ENCODE data around the gene CHRDL1.

The CHRDL1 gene

GRCh38 chrX:110743679-110744340 is 51.8 kb downstream of the CHRDL1 start:
- DNase-seq (ENCODE audit: low read depth): no peak

- no peak for DNase-seq (ENCODE audit: low read depth)
Measured at GRCh38 chrX:110741213-110741796, 54.3 kb downstream of the CHRDL1 start.

GRCh38 chrX:110734894-110735541 is 60.6 kb downstream of the CHRDL1 start:
- DNase-seq (ENCODE audit: low read depth): no peak

DNA sequence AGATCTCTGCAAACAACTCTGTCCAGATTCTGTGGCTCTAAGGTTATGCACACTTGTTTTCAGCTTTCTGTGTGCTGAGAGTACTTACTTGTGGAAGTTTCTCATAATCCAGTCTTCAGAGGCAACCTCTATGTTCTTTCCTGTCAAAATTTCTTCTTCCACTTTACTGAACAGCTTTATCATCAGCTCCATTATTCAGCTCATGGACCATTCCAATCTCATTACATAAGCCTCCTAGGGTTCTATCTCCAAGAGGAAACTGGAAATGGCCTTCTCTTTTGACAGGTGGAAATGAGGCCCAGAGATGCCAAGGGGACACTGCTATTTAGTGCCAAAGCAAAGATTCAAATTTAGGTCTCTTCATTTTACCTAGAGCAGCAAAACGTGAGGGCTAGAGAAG is 61.3 kb downstream of the CHRDL1 start:
- DNase-seq (ENCODE audit: low read depth): no peak

- DNase-seq (ENCODE audit: low read depth): no peak
Measured at GRCh38 chrX:110733166-110733565, 62.5 kb downstream of the CHRDL1 start.

DNA sequence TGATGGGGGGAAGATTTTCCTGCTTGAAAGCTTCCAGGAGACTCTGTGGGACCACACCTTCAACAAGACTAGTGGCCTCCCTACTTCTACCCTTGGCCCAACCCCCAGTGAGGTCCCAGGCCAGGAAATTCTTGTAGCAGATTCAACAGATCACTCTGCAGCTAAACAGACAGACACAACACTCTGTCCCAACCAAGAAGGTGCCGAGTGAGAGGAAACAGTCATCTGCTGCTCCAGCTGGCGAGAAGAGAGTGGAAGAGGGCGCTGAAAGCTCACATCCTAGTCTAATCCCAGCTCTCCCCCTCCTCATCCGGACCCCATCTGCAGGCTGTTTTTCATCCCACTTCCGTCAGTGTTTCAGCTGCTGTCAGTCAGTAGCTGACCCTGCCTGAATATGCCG is 63.4 kb downstream of the CHRDL1 start:
- no peak for DNase-seq (ENCODE audit: low read depth)

DNA sequence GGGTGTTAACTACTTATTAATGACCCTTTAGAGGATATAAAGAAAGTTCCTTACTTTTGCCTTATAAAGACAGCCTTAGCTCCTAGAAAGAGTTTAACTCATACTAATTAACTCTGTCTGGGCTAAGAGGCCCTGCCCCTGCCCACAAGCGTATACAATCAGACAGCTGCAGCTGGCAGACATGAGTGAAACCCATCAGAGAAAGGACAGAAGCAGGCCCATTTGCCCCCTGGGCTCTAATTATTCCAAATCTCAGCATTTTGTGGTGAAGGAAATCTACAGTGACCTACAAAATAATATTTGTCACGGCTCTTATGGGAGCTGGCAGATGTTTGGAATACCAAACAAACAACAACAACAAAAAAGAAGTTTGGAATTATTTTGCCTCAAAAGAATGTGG is 71.8 kb downstream of the CHRDL1 start:
- no peak for DNase-seq (ENCODE audit: low read depth)

DNA sequence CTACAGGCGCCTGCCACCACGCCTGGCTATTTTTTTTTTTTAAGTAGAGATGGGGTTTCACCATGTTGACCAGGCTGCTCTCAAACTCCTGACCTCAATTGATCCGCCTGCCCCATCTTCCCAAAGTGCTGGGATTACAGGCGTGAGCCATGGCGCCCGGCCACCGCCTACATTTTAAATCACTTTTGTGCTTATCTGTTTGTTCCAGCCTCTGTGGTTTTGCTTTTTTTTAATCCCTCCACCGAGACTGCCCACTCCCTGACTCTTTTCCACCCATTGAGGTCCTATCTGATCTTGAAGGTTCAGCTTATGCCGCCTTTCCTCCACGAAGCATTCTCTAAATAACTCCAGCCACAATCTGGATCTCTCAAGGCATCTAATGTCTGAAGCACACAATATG is 73.5 kb downstream of the CHRDL1 start:
- DNase-seq (ENCODE audit: low read depth): no peak

DNA sequence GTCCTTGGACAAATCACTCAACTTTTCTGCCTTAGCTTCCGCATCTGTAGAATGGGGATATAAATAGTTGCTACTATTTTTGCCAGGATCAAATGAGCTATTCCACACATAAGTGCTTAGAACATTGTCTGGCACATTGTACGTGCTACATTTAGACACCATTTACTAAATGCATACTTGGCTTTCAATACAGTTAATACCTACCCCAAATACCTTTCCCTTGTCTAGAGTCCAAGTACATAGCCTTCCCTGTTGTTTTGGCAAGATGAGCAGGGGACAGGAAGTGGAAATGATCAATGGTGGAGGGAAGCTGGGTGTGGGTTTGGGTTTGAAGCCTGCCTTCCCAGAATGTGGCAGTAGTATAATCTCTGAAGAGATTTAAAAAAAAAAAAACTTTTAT is 82.0 kb downstream of the CHRDL1 start:
- DNase-seq (ENCODE audit: low read depth): no peak

DNA sequence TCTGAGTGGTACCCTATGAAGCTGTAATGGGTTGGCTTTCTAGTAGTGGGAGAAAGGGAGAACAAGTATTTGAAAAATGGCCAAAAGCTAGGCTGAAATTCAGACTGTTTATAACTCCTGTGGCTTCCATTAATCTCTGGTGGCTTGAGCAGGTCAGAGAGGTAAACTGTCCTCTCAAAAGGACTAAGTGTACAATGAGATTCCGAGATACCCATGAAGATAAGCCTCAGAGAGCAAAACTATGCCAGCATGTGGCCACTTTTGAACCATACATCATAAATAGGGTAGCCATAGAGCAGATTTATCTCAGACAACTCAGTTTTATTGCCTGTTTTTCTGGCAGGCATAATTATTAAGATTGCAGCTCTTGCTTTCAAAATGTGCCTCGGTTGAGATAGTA is 89.2 kb downstream of the CHRDL1 start:
- no peak for DNase-seq (ENCODE audit: low read depth)

- no peak for DNase-seq (ENCODE audit: low read depth)
Measured at GRCh38 chrX:110703641-110704040, 92.0 kb downstream of the CHRDL1 start.

DNA sequence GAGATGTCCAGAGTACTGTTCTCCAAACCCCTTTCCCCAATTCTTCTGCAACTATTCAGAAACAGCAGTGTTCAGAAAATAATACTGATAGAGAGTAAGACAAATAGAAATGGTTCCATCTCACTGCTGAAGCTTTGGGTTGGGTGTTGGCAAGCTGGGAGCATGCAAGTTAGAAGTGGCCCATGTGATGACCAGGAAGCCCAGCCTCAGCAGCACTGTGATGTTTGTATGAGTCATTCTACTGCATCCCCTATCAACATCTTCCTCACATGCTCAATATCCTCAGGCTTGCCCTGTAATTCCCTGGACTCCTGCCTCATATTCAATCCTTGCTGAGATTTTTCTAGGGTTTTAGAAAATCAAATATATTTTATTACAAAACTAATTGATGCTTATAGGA is 96.5 kb downstream of the CHRDL1 start:
- DNase-seq (ENCODE audit: low read depth): no peak

DNA sequence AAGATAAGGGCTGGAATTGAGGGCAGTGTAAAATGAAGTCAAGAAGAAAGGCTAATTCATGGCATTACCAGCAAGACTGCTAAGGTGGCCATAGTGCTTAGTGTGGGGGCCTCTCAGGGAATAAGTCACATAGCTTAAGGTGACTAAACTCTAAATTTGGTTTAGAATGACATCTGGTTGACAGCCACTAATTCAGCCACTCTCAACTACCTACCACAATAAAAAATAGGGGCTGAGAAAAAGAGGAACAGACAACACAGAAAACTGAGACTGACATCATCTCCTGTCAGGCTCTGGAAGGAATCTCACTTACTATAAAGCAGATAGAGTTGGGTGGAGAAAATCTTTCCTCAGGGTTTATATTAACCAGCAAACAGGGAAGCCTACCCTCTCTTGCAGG is 96.9 kb downstream of the CHRDL1 start:
- DNase-seq (ENCODE audit: low read depth): no peak

DNA sequence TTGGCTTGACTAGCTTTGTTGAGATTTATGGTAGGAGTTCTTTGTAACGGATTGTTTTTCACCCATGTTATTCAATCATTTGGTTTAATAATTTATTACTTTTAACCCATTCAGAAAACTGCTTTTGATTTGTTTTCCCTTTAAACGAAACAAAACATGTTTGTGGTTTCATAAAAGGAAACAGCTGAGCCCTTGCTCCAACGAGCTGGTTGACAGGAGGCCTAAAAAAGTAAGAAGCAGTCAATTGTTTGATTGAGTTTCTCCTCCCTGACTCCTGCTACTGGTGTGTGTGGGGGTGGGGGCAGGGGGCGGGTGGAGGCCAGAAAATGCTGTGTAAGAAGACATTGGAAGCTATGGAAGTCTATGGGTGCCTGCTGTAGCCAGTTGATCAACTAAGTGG is 102.8 kb downstream of the CHRDL1 start:
- no peak for DNase-seq (ENCODE audit: low read depth)

DNA sequence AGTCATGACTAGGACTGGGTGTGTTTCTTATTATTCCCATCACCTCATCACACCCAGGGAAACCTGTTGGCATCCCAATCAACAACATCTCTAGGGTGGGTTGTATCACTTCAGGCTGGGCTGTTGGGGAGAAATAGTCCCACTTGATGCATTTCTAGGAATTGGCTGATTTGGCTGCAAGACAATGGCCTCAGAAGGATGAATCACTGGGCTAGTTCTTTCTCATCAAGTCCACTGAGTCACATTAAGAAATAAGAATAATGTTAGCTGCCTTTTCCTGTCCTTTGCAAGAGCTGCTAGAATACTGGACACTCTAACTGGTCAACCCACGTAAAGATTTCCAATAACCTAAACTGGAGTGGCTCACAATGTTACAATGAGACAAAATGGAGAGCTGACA is 104.2 kb downstream of the CHRDL1 start:
- DNase-seq (ENCODE audit: low read depth): no peak

DNA sequence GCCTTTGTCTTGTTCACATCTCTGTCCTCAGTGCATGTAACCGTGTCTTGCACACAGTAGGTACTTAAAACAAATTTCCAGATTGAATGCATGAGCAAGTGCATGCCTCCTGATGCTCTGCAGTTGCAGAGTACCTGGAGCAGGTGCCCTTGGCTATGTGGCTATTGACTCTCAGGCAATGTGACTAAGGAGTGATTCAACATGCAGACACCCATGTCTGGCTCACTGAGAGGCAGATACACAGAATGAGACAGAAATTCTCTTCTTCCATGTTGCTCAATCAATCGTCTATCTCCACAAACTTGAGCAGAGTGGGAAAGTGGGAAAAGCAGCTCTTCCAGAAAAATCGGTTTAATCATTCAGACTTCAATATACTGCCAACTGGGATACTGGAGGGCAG is 111.0 kb downstream of the CHRDL1 start:
- DNase-seq (ENCODE audit: low read depth): no peak

DNA sequence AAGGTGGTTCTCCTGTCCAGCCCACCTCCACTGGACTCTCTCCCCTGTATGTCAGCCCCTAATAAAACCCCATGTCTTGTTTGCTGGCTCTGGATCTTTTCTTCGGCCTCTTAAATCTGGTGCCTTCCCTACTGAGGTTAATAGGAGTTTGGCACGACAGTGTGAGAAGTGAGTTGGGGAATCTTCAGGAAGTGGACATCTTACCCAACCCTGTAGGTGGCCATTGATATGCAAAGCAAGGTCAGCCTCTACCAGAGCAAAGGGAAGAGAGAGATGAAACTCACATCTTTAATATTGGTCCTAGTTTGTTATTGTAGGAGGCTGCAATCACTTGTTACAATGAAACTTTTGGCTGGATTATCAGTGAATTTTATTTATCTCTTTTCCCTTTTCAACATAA is 111.7 kb downstream of the CHRDL1 start:
- no peak for DNase-seq (ENCODE audit: low read depth)

DNA sequence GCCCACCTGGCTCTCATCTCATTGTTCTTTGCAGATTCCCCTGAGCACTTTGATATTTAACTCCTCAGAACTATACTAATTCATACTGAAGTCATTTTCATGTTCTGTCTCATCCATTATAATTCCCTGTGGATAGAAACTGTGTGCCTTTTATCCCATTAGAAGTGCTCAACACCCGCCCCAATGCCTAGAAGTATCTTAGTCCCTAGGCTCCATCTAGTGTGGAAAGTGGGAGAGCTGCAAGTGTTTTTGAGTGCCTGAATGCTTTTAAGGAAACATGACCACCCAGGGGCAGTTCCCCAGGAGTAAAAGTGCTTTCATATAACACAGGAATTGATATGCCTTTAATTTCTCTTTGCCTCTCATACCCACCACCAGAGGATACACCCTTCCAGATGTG is 117.0 kb downstream of the CHRDL1 start:
- no peak for DNase-seq (ENCODE audit: low read depth)

DNA sequence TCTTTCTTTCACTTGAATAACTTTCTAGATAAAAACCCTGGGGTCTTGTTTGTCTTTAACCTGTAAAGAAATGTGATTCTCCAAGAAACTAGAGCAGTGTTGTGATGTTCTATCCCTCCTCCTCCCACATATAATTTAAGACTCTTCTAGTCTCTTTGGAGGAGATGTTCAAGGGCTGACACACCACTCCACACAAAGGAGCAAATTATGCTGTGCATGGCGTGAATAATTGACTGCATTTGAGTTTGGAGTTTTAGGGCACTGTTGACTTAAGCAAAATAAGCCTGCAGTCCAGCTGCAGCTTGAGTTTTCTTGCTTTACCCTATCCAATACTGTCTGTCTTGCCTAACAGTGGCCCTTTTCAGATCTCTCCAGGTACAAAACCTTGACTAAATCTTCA is 119.7 kb downstream of the CHRDL1 start:
- no peak for DNase-seq (ENCODE audit: low read depth)

- no peak for DNase-seq (ENCODE audit: low read depth)
Measured at GRCh38 chrX:110671068-110671803, 124.4 kb downstream of the CHRDL1 start.

DNA sequence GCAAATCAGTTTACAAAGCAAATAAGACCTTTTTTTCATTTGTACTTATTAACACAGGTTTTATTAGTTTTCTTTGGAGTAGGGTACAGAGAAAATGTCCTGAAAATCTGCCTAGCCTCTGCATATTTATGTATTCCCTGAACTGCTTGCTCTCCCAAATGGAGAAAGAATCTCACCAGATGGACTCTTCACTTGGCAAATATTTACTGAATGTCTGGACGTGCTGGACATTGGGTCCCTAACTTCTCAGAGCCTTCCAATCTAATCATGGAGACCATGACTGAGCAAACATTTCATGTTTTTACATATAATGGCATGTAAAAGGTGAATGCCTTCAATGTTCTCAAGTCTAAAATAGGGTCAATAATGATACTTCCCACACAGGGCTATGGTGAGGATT is 126.0 kb downstream of the CHRDL1 start:
- no peak for DNase-seq (ENCODE audit: low read depth)

DNA sequence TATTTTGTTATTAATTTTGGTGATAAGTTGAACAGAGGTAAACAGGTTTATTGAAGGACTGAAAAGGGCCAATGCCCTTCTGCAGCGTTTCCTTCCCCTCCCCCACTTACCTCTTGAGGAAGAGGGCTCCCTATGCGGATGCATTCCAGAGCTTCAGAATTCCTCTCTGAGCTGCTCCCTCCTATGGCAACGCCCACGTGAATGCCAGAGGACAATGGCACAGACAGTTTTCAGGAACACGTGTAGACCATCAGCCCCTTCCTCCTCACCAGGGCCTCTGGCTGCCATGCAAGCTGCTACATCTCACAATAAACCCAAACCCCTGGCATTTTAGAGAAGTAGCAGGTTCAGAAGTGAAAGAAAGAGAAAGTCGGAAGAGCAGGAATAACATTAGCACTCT is 127.9 kb downstream of the CHRDL1 start:
- DNase-seq (ENCODE audit: low read depth): no peak
